ENCODE data around the gene PCDH9. TPM values are rescaled to one million over a fixed set of nuclear protein-coding genes. Genes with fewer than 3 reads are reported as not detected.
"Not testable (repeated sequence)": the region's sequence is repeated elsewhere in the genome, so short reads cannot be mapped to it uniquely, and the experiment has no call there.

The PCDH9 gene
- total and polyA plus RNA-seq, 7 donors = under 0.01 to 15.7 (median 8.7) TPM; not detected in 1

- no peak for DNase-seq
- no peaks in the 10 kb centered on the region for H3K27me3 ChIP-seq
- TF ChIP-seq POLR2A (IDR thresholded peaks at IDR 0.05) (no peak), CTCF (IDR thresholded peaks at IDR 0.05) (no peak), POLR2AphosphoS5 (IDR thresholded peaks at IDR 0.05) (no peak), EP300 (IDR thresholded peaks at IDR 0.05) (no peak)
- intact Hi-C loops (cut with DNase I) = no loop called here
- H3K36me3 ChIP-seq = no peaks in the 10 kb centered on the region
- peaks cover 0 to 15% (median 0%) of the 10 kb centered on the region in 4 donors for H3K4me1 ChIP-seq
- no peak overlapping the region for H3K4me3 ChIP-seq
- H3K27ac ChIP-seq = no peak overlapping the region
- H3K9me3 ChIP-seq = no peaks in the 10 kb centered on the region
Observed at GRCh38 chr13:66634384-66634783, 595.8 kb downstream of the PCDH9 start.

GRCh38 chr13:66627512-66627911, 602.6 kb downstream of the PCDH9 start:
- TF ChIP-seq EP300 (IDR thresholded peaks at IDR 0.05) = no peak
- no peak for TF ChIP-seq CTCF (IDR thresholded peaks at IDR 0.05)
- TF ChIP-seq POLR2AphosphoS5 (IDR thresholded peaks at IDR 0.05) = no peak
- TF ChIP-seq POLR2A (IDR thresholded peaks at IDR 0.05) = no peak
- intact Hi-C loops (cut with DNase I) = no loop called here
- no peak overlapping the region for H3K4me3 ChIP-seq
- DNase-seq = no peak
- H3K9me3 ChIP-seq = no peaks in the 10 kb centered on the region
- H3K36me3 ChIP-seq = no peaks in the 10 kb centered on the region
- H3K27ac ChIP-seq = no peak overlapping the region
- WGBS, 2 donors = 51 to 72% methylated on average over 4 of the region's 4 CpGs
- no peaks in the 10 kb centered on the region for H3K4me1 ChIP-seq
- no peaks in the 10 kb centered on the region for H3K27me3 ChIP-seq

GRCh38 chr13:66624302-66624701, 605.8 kb downstream of the PCDH9 start:
- Histone ChIP-seq H3K27ac (no peak overlapping the region), H3K27me3 (no peaks in the 10 kb centered on the region), H3K4me1 (no peaks in the 10 kb centered on the region), H3K4me3 (no peak overlapping the region), H3K9me3 (no peaks in the 10 kb centered on the region), H3K36me3 (no peaks in the 10 kb centered on the region)
- 81 to 90% methylated on average over 3 of the region's 3 CpGs for WGBS, 2 donors
- TF ChIP-seq POLR2AphosphoS5 (IDR thresholded peaks at IDR 0.05) (no peak), EP300 (IDR thresholded peaks at IDR 0.05) (no peak), CTCF (IDR thresholded peaks at IDR 0.05) (no peak), POLR2A (IDR thresholded peaks at IDR 0.05) (no peak)
- no peak for DNase-seq
- intact Hi-C loops (cut with DNase I) = no loop called here

- intact Hi-C loops (cut with DNase I) = no loop called here
- no peaks in the 10 kb centered on the region for H3K9me3 ChIP-seq
- no peaks in the 10 kb centered on the region for H3K4me1 ChIP-seq
- WGBS, 2 donors = 85 to 91% methylated on average over 10 of the region's 10 CpGs
- no peaks in the 10 kb centered on the region for H3K36me3 ChIP-seq
- no peak overlapping the region for H3K4me3 ChIP-seq
- no peak for DNase-seq
- no peak overlapping the region for H3K27ac ChIP-seq
- no peaks in the 10 kb centered on the region for H3K27me3 ChIP-seq
- TF ChIP-seq CTCF (IDR thresholded peaks at IDR 0.05) (no peak), POLR2A (IDR thresholded peaks at IDR 0.05) (no peak), EP300 (IDR thresholded peaks at IDR 0.05) (no peak), POLR2AphosphoS5 (IDR thresholded peaks at IDR 0.05) (no peak)
Observed at GRCh38 chr13:66623129-66623820, 606.9 kb downstream of the PCDH9 start.

- H3K9me3 ChIP-seq; H3K27me3 ChIP-seq; intact Hi-C loops (cut with DNase I); H3K4me3 ChIP-seq; H3K4me1 ChIP-seq; DNase-seq; H3K27ac ChIP-seq; H3K36me3 ChIP-seq: not testable (repeated sequence)
- WGBS, 2 donors = 95 to 96% methylated on average over 31 of the region's 31 CpGs
Observed at GRCh38 chr13:66621906-66622447, 608.2 kb downstream of the PCDH9 start.
